Activated CD4-positive, alpha-beta T cell treated with anti-CD3 and anti-CD28 coated beads, Interleukin-2, amount 50 U/mL, for 24 hours (primary cell): Measurements from ENCODE around the gene HYDIN.
"Not testable (repeated sequence)": the region's sequence is repeated elsewhere in the genome, so short reads cannot be mapped to it uniquely, and the experiment has no call there.

Source experiments
- DNase-seq, 2 donors: peaks; one replicate each; pipeline ENCODE4 v3.0.0-alpha.2; 2020; ENCODE audit warnings: low read depth in 1 of 2, low spot score in 1 of 2

HYDIN gene

DNA sequence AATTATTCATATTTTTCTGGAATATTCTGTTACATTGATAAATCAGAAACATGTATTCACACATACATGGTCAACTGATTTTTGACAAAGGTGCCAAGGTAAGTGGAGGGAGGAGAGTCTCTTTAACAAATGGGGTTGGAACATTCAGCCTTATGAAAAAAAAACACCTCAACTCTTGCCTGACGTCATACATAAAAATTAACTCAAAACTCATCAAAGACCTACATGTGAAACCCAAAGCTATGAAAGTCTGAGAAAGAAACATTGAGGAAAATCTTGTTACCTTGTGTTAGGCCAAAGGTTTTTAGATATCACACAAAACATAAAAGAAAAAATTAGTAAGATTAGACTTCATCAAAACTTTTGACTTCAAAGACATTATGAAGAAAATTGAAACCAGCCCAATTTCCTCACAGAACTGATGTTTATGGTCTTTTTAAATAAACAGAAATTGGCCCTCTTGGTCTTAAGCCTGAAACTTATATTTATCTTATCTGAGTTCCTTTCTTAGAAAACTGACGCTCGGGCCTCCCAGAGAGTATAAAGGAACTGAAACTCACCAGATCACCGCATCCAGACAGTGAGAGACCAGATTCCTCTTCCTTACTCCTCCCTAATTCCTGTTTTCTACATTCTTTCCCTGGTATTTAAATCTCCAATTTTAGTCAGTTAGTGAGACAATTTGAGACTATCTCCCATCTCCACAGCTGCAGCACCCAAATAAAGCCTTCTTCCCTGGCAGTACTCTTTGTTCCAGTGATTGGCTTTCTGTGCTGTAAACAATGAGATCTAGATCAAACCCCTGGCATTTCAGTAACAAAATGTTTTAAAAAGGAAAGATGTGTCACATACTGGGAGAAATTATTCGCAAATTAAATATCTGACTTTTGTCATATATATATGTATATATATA is 4.0 kb downstream of the HYDIN start:
- no peak for DNase-seq

DNA sequence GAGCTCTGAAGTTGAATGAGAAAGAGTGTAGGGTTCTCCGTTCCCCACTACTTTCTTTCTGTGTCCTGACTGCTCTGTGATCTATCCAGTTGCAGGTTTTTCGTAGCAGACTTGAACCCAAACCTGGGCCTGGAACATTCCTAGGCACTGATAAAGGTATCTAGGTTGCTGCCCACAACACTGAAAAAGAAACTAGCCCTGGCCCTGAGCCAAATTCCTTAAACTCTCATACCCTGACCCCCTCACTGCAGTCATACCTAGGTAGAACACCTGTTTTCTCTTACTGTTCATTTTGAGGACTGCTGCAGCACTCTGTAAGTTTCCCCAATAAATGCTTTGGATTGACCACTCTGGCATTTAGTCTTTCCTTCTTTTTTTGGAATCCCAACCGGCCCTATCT is 5.4 kb downstream of the HYDIN start:
- DNase-seq: no peak

DNA sequence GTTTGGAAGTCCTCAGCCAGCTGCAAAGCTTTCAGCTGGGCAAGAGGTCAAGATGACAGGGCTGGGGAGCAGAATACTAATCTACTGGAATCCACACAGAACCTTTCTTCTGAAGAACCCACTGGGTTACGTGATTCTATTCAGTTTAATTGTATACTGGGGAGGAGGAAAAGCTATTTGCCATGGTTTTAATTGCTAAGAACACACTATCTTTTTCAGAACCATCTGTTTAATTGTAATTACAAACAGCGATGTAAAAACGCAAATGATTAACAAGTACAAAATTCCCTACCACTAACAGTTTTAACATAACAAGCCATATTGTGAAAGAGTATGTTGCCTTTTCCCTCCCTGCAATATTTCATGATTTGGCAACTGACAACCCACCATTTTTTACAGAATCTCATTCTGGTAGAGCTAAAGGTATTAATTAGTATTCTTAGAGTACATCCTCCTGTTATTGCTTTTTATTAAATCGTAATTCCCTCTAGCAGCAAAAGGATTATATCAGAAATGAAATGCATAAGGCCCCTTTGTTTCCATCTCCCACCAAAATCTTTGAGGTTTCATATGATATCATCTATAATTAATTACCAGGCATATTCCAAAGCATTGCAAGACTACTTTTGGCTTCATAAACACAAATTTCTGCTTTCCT is 12.1 kb downstream of the HYDIN start:
- no peak for DNase-seq

DNA sequence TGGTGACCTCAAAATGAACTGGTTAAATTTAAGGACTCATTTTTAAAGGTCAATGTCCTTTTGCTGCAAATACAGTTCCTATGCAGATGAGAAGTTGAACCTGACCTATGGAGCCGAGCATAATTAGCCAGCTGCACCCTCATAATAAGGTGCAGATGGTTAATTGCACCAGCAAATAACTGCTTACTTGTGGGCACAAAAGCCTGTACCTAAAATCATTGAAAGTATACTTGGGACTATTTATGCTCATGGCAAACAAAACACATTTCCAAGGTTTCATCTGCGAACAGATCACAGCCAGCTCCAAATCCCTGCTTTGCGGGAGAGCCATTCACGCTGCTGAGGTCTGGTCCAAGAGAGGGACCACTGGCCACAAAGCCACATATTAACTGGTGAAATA is 13.0 kb downstream of the HYDIN start:
- no peak for DNase-seq

DNA sequence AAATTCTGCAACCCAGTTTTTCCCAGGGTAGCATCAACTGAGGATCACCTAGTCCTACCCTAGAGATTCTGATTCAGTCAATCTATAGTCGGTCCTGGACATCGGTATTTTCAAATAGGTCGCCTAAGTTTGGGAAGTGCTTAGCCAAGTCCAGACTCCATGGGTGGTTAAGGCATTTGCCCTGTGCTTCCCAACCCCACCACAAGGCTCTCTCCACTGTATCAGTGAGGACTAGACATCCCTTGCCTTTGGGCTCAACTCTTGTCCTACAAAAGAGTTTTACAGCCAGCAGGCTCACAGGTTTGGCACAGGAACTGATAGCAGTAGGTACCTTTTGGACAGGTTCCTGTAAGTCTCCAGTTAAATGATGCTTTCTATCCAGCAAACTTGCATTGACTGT is 13.8 kb downstream of the HYDIN start:
- DNase-seq: no peak

DNA sequence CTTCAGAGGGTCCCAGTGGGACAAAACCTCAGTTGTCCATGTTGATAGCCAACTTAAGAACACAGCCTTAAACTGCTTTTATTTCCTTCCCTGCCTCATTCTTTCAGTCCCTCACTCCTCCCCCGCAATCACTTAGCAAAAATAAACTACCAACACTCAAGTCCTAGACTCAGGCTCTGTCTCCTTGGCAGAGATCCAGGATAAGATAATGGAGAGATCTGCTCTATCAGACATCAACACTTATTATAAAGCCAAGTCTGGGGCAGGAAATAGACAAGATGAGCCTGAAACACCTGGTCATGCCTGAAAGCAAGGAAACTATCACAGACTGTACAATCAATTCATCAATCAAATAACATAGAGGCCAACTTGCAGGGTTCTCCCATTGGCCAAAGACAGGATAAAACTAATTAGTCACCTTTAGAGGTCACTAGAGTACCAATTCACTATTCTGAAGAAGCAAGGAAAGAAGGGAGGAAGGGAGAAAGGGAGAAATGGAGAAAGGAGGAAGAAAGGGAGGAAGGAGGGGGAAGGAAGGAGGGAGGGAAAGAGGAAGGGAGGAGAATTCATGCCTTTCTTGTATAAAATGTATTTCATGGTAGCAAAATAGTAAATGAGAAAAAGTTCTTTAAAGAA is 15.7 kb downstream of the HYDIN start:
- DNase-seq: no peak

DNA sequence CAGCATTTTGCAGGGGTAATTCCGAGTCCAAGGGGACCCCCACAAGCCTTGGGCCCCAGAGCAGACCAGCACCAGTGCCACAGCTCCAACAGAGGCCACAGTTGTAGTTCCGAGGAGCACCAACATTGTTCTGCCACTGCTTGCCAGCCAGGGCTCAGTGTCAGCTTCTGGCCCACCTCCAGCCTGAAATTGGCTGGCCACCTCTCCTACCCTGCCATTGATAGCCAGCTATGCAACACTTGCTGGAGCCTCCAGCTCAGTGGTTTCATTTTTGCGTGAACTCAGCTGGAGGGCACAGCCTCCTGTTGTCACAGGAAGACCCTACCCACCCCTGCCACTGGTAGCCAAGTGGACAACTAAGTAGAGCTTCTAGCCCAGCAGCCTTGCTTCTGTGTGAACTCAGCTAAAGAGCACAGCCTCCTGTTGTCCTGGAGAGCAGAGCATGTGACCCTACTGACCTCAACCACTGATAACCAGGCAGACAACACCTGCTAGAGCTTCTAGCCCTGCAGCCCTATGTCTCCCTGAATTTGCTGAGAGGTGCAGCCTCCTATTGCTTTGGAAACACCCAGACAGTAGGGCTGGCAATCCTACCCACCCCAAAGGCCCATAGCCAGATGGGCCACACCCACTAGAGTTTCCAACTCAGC is 24.9 kb downstream of the HYDIN start:
- no peak for DNase-seq

DNA sequence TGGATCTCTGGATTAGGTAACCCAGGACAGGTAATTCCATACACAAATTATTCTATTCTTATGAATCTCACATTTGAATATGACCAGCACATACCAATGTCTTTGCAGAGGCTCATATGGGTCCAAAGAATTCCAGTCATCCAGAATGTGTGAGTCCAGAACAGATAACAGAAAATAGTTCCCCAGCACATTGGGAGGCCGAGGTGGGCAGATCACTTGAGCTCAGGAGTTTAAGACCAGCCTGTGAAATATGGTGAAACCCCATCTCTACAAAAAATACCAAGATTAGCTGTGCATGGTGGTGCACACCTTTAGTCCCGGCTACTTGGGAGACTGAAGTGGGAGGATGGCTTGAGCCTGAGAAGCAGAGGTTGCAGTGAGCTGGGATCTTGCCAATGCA is 26.9 kb downstream of the HYDIN start:
- no peak for DNase-seq

DNA sequence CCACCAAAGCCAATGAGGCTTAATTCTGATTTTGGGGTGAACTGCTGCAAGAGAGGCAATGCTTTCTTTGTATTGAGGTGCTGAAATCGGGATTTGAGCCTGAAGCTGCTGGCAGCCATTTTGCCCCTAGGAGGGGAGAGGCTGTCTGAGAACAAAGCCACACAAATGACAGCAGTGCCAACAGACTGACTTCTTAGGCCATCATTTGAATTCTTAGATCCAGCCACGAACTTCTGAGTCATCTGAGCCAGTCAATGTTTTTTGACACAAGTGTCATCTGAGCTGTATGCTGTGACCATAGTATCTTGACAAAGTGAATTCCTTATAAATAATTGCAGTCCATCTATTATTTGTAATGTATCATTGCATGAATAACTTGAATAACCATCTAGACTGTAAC is 29.0 kb downstream of the HYDIN start:
- no peak for DNase-seq

DNA sequence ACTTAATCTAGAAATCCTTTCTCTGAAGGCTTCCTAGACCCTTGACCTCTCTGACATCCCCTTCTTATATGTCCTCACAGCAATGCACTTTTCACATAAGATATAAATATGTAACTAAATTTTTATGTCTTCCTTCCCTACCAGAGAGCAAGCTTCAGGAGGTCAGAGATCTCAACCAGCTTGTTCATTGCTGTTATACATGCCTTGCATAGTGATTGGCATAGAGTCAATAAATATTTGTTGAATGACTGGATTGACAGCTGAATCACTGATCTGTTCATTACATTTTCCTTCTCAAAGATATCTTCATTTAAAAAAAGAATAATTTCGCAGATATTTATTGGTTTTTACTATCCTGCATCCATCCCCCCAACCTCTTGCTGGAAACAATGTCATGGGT is 29.5 kb downstream of the HYDIN start:
- no peak for DNase-seq

DNA sequence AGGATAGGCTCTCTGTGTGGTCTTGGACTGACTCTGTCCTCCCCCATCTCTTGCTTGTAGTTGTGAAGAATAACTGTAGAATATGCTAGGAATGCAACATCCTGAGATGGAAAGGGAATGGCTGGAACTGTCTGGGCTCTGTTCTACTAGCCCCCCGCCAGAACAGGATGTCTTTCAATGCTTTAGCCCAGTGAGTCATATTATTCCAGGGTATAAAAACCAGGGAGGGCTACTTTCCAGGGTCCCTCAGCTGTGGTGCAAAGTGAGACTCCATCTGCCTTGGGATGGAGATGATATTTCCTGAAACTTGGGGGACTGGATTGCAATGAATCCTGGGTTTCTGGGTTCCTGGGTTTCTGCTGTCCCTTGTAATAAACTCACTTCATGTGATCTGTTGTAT is 32.1 kb downstream of the HYDIN start:
- DNase-seq: no peak

DNA sequence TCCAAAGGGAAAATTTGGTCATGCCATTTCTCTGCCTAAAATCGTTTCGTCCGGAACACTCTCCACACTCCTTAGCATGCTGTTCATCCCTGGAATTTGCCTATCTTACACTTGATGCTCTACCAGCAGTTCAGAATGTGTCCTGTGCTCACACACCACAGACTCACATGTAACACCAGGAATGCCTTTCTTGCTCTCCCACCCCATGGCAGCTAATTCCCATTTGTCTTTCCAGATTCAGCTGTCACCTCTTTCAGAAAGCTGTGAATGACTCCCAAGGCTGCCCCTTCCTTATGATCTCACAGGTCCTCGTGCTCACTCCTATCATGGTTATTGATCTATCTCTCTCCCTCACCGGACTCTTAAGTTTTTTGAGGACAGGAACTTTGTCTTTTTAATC is 38.1 kb downstream of the HYDIN start:
- no peak for DNase-seq

DNA sequence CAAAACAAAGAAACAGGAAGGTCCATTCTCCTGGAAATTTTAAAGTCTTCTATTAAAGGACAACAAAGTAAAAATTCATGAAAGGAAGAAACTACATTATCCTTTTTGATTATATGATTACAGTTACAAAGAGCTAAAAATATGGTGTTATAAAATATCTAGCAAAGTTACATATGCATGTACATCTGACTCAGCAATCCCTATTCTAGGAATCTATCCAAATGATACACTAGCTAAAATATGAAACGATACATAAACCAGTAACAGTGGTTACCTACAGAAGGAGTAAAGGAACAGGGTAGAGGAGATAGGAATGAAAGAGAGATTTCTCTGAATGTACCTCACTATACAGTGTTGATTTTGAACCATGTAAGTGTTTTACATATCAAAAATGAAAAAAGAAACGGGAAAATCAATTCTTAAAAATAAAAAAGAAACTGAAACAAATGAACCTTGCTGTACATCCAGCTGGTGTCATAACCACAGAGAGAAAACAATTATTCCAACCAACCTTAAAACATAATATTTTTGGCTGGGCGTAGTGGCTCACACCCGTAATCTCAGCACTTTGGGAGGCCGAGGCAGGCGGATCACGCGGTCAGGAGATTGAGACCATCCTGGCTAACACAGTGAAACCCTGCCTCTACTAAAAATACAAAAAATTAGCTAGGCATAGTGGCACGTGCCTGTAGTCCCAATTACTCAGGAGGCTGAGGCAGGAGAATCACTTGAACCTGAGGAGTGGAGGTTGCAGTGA is 41.4 kb downstream of the HYDIN start:
- DNase-seq: no peak

DNA sequence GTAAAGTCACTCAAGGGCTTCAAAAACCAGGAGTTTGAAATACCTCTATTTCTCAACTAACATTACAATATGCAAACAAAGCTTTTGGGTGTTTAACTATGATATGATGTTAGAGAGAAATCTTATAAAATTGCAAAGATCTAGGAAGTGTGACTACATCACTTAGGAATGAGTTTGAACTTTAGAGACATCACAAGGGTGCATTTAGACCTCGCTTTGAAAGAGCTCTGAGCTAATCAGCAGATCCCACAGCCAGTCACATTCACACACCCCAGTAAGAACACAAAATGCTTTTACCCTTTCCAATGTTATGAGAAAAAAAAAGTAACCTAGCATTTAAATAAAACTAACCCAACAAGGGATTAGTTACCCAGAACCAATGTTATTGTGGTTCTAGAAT is 45.2 kb downstream of the HYDIN start:
- no peak for DNase-seq

DNA sequence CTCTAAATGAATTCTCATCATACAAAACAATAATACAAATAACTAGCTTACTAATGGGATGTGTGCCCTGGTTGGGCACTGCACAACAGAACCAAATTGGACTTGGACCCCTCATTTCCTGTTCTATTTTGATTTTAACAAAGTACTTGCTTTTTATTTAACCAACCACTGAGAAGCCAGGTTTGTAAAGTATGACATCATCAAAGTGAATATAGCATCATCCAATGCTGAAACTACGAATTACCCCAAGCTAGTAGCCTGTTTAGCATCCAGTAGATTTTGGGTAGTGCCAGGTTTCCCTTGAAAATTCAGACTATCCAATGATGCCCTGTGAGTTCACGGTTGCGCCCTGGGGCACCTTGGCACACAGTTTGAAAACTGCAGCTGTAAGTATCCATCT is 51.0 kb downstream of the HYDIN start:
- DNase-seq: no peak

DNA sequence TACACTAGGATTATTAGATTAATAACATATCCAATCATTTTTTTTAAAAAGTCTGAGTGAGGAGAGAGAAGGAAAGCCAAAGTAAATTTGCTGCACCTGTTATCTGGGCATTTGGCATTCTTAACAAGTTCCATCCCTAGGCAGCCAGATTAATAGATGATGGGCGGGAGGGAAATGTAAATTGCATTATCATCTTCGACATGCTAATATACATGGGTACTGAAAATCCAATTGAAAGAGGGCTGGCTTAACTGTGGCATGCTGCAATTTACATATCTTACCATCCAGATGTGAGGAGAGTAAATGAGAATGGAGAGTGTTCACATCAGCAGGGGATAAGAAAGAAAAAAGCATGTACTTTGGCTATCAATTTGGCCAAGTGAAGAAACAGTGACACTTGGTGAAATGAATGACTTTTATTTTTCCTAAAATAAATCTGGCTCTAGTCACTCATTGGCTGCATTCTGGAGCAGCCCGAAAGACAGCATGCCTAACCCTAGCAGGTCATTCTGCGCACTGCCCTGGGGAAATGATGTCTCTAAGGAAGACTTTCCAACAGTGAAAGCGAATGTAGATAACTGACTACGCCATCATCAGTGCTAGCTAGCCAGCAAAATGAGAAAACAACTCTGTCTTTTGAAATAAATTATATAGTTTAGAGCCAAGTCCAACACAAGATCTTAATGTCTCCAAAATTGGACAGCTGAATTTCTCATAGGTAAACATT is 57.9 kb downstream of the HYDIN start:
- no peak for DNase-seq

DNA sequence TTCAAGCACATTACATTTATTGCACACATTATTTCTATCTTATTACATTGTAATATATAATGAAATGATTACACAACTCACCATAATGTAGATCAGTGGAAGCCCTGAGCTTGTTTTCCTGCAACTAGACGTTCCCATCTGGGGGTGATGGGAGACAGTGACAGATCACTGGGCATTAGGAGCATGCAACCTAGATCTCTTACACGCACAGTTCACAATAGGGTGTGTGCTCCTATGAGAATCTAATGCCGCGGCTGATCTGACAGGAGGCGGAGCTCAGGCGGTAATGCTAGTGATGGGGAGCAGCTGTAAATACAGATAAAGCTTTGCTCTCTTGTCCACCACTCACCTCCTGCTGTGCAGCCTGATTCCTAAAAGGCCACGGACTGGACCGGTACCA is 69.5 kb downstream of the HYDIN start:
- not testable (repeated sequence) for DNase-seq

DNA sequence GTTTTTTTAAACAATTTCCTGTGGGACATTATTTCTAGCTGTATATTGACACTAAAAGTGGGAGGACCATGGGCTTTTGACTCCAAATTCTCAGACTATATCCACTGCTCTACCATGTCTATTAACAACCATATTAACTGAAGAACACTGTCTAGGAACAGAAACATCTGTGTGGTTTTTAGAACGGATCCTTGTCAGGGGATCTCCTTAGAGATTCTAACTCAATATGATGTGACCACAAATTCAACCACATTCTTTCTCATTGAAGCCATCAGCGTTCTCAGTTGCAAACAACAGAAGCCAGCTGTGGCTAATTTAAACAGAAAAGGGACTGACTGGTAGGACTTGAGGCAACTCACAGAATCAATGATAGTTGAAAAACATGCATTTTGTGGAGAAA is 73.2 kb downstream of the HYDIN start:
- not testable (repeated sequence) for DNase-seq

DNA sequence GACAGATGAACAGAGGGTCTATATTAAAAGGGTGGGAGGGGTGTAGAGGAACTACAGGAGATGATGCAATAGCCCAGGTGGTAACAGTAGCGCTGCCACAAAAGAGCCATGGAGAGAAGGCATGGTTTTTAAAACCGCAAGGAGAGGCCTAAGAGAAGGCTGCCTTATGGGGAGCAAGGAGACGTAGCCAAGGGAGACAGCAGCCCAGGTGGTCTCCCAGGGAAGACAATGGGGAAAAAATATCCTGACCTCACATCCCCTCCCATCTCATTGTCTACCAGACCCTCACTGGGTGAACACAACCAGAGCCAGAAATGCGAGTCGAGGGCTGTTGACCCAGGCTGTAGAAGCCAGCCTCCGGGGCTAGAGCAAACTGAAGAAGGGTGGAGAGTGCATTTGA is 77.2 kb downstream of the HYDIN start:
- DNase-seq: not testable (repeated sequence)

DNA sequence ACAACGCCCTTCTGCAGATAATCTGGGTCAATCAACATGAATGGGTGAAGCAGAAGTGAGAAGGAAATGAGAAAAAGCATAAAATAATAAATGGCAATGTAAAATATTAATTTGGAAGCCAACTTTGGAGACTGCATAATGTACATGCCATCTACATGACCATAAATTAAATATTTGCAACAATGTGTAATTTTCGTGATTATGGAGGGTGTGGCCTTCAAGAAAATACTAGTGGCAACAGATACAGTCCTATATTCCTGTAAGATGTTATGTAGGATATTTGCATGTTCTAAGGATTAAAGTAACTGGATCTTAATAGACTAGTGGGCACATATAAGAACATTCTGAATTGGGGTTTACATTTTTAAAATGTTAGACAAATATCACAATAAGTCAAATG is 78.9 kb downstream of the HYDIN start:
- not testable (repeated sequence) for DNase-seq
